Erythroblast (primary cell): Measurements from ENCODE around the gene ACR.
"Not testable (repeated sequence)": the region's sequence is repeated elsewhere in the genome, so short reads cannot be mapped to it uniquely, and the experiment has no call there.

Source experiments
- GATA1 ChIP-seq: IDR thresholded peaks from 2 replicates; pipeline ENCODE4 v1.6.1; 2011; ENCODE audit warnings: low read depth, mild to moderate bottlenecking, control low read depth, low read length, moderate library complexity
- POLR2A ChIP-seq: IDR thresholded peaks from 2 replicates; pipeline ENCODE4 v1.6.1; 2011; ENCODE audit warnings: mild to moderate bottlenecking, low read length

DNA sequence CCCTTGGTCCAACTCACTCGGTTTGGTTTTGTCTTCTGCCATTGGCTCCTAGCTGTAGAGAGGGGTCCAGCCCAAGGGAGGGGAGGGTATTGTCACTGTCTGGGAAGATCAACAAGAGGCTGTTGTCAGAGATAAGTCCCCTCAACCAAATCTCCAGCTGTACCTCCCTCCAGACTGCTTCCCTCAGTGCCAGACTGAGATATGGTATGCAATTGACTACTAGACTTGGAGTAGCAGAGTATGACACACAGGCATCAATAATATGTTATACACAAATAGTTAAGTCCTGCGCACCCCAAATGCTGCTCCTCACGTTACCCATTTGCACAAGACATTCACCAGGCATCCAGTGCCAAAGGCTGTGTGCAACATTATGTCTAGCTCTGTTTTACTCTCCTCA is 44.2 kb downstream of the ACR start:
- not testable (repeated sequence) for TF ChIP-seq POLR2A, GATA1
